ENCODE data around the gene BCDIN3D. TPM values are rescaled to one million over a fixed set of nuclear protein-coding genes. Genes with fewer than 3 reads are reported as not detected.

The BCDIN3D gene
- total and polyA plus RNA-seq, 2 of the 8 experiments (the other 6 are each of a cell fraction or from before 2014, with no cell fraction given): 1.6 to 2.4 TPM

- Histone ChIP-seq H3K36me3 (ENCODE audit: control insufficient read depth in 2 of 4, insufficient read depth in 4 of 4, low read length in 3 of 4) (peaks cover 0 to 4% (median 0%) of the 10 kb centered on the region in 4 experiments; a peak in 2 of 8 replicates), H3K18ac (ENCODE audit: extremely low read depth, low read length) (peak overlapping the region; percentile 39; the same call in 1 of the 2 replicates), H3K4me1 (replicated peaks in 1 of 4; ENCODE audit: control insufficient read depth in 3 of 4, insufficient read depth in 4 of 4, low read length in 3 of 4) (peaks cover 12 to 30% (median 21%) of the 10 kb centered on the region in 4 experiments), H3K4me2 (ENCODE audit: insufficient read depth in 1 of 2, low read depth in 2 of 2, low read length in 2 of 2) (peak overlapping the region; percentile 33 to 81), H3K9ac (replicated peaks in 1 of 4; ENCODE audit: extremely low read depth in 1 of 4, low read depth in 3 of 4, low read length in 3 of 4) (no peak overlapping the region), H3K27ac (ENCODE audit: low read depth, low read length) (no peak overlapping the region), H2BK15ac (ENCODE audit: low read length) (no peak overlapping the region), H4K20me1 (replicated peaks in 1 of 2; ENCODE audit: control insufficient read depth in 1 of 2, insufficient read depth in 2 of 2, low read length in 2 of 2) (peaks cover 15 to 22% of the 10 kb centered on the region in 2 experiments), H2BK20ac (ENCODE audit: low read length) (no peak overlapping the region; the same call in 1 of the 2 replicates), H2AFZ (ENCODE audit: low read length) (no peak overlapping the region), H3K79me1 (ENCODE audit: low read depth, low read length) (peaks cover 17% of the 10 kb centered on the region; the same call in 1 of the 2 replicates), H2BK120ac (replicated peaks; ENCODE audit: low read depth, low read length) (no peak overlapping the region), H4K5ac (ENCODE audit: insufficient read length, low read depth, low read length) (no peak overlapping the region), H3K4ac (replicated peaks; ENCODE audit: insufficient read length, low read depth, low read length) (peak overlapping the region; percentile 75), H4K8ac (ENCODE audit: extremely low read depth, insufficient read depth, low read length) (no peak overlapping the region), H3K23ac (ENCODE audit: insufficient read length) (no peak overlapping the region), H3K23me2 (ENCODE audit: low read depth, low read length) (peaks cover 13% of the 10 kb centered on the region), H3K27me3 (replicated peaks in 1 of 4; ENCODE audit: control insufficient read depth in 3 of 4, extremely low read depth in 1 of 4, insufficient read depth in 3 of 4, low read length in 3 of 4) (no peaks in the 10 kb centered on the region), H2BK12ac (ENCODE audit: low read depth, low read length) (no peak overlapping the region), H3K56ac (replicated peaks; ENCODE audit: insufficient read length, low read depth, low read length) (no peak overlapping the region), H3K14ac (ENCODE audit: insufficient read length) (no peak overlapping the region), H3K79me2 (ENCODE audit: control insufficient read depth in 1 of 2, insufficient read depth in 2 of 2, low read length in 2 of 2) (peaks cover 8 to 43% of the 10 kb centered on the region in 2 experiments; a peak in 3 of 4 replicates), H2AK5ac (ENCODE audit: low read depth, low read length) (no peak overlapping the region), H4K91ac (replicated peaks; ENCODE audit: insufficient read length, low read length) (no peak overlapping the region), H3K4me3 (ENCODE audit: extremely low read depth in 1 of 4, insufficient read depth in 2 of 4, low read depth in 3 of 4, low read length in 4 of 4) (peak overlapping the region in 1 of 4 experiments; percentile 77; a peak in 2 of 8 replicates), H2BK5ac (ENCODE audit: low read depth, low read length) (peak overlapping the region; percentile 19), H3K9me3 (ENCODE audit: insufficient read depth in 2 of 2, low read depth in 1 of 2, low read length in 1 of 2) (no peaks in the 10 kb centered on the region)
- DNase-seq (ENCODE audit: low read depth in 1 of 2, low spot score in 2 of 2): no peak
- WGBS, 2 experiments (ENCODE audit: extremely low coverage in 1 of 2, insufficient coverage in 1 of 2, insufficient read length in 1 of 2, insufficient replicate concordance in 2 of 2, low coverage in 1 of 2, low lambda C conversion rate in 2 of 2, missing lambda C conversion rate in 1 of 2): 83% methylated on average over 4 of the region's 4 CpGs; no CpG with 5 or more reads in 1 of the 2 experiments
- CTCF ChIA-PET (ENCODE audit: partially characterized antibody): interaction anchor here (0.8 to 6.0 kb wide), 13 partner anchors 10 to 141 kb away, joined by 3 to 30 read pairs (median 5); no protein-coding TSS in a partner anchor
- POLR2A ChIA-PET (ENCODE audit: partially characterized antibody): interaction anchor here (0.5 to 5.6 kb wide), 11 partner anchors 10 to 376 kb away, joined by 3 to 59 read pairs (median 3); partner anchors contain the start of gene BCDIN3D
- FAIRE-seq: no peak
- TF ChIP-seq ZNF274 (IDR thresholded peaks at IDR 0.05; ENCODE audit: borderline replicate concordance, extremely low read depth, low read length): no peak
- TF ChIP-seq TCF12 (IDR thresholded peaks at IDR 0.05; ENCODE audit: low read depth, low read length): no peak
- TF ChIP-seq RAD21 (IDR thresholded peaks at IDR 0.05 in 1 of 2, conservative IDR thresholded peaks at IDR 0.05 in 1 of 2; ENCODE audit: low read depth in 2 of 2, low read length in 2 of 2): no peak
- no peak for TF ChIP-seq CBX5 (IDR thresholded peaks at IDR 0.05; ENCODE audit: low read depth, low read length)
- no peak for TF ChIP-seq SAP30 (IDR thresholded peaks at IDR 0.05; ENCODE audit: insufficient read depth, insufficient replicate concordance, low read length)
- TF ChIP-seq BRCA1 (IDR thresholded peaks at IDR 0.05; ENCODE audit: low read depth, low read length): no peak
- no peak for TF ChIP-seq SIRT6 (IDR thresholded peaks at IDR 0.05; ENCODE audit: low read length)
- TF ChIP-seq YY1 (IDR thresholded peaks at IDR 0.05; ENCODE audit: low read depth, low read length): no peak
- no peak for TF ChIP-seq KDM4A (IDR thresholded peaks at IDR 0.05; ENCODE audit: low read depth, low read length, severe bottlenecking)
- TF ChIP-seq TAF1 (IDR thresholded peaks at IDR 0.05; ENCODE audit: low read depth, low read length): no peak
- no peak for TF ChIP-seq POLR2AphosphoS5 (IDR thresholded peaks at IDR 0.05; ENCODE audit: low read depth, low read length)
- no peak for TF ChIP-seq CTBP2 (IDR thresholded peaks at IDR 0.05; ENCODE audit: borderline replicate concordance, insufficient read depth, insufficient read length, low read length)
- TF ChIP-seq CREB1 (IDR thresholded peaks at IDR 0.05): no peak
- TF ChIP-seq PHF8 (conservative IDR thresholded peaks at IDR 0.05; ENCODE audit: low read depth, low read length): no peak
These were observed 16.9 kb downstream of the BCDIN3D start for GRCh38 chr12:49825971-49826421.

All from H1 (cell line).